Adrenal gland (tissue), 12 donors: ENCODE data around the gene ZHX3. TPM values are rescaled to one million over a fixed set of nuclear protein-coding genes. Genes with fewer than 3 reads are reported as not detected.

Experiments
- DNase-seq, 7 donors: peaks; one replicate each; pipeline ENCODE4 v3.0.0-alpha.2; 2019 to 2020
- H3K27ac ChIP-seq, 5 donors: fragments of 200-600 bp; sonication (generic) in 4 of 5; 1 replicate in 3 of 5; 2 replicates in 2 of 5; pipeline versions ENCODE4 v1.5.1 to v1.8.0; 2016 to 2020; ENCODE audit warnings: mild to moderate bottlenecking in 1 of 5
- H3K27me3 ChIP-seq: fragments of 200-600 bp; 2 replicates; pipeline ENCODE4 v1.8.0; 2021
- H3K36me3 ChIP-seq, 2 donors: fragments of 200-600 bp; replicated peaks in 1 of 2; 1 replicate in 1 of 2; 2 replicates in 1 of 2; pipeline versions ENCODE4 v1.5.1 to v1.8.0; 2018 to 2022
- H3K4me1 ChIP-seq, 2 donors: fragments of 200-600 bp; replicated peaks in 1 of 2; 1 replicate in 1 of 2; 2 replicates in 1 of 2; pipeline versions ENCODE4 v1.5.1 to v1.8.0; 2018 to 2021
- H3K4me3 ChIP-seq, 4 donors: fragments of 200-600 bp; sonication (generic) in 3 of 4; one replicate each; pipeline ENCODE4 v1.5.1; 2016 to 2018
- H3K9me3 ChIP-seq, 3 donors: fragments of 200-600 bp; sonication (generic) in 1 of 3; replicated peaks in 1 of 3; 1 replicate in 2 of 3; 2 replicates in 1 of 3; pipeline versions ENCODE4 v1.5.1 to v1.8.0; 2016 to 2021
- CTCF ChIP-seq, 6 experiments: fragments of 450-650 bp in 4 of 6; fragments of 200-600 bp in 2 of 6; sonication (generic) in 1 of 6; IDR thresholded peaks; 1 replicate in 5 of 6; 2 replicates in 1 of 6; pipeline versions ENCODE4 v1.5.1 to v1.8.0; 2016 to 2021; ENCODE audit warnings: antibody characterized with exemption in 6 of 6, mild to moderate bottlenecking in 2 of 6, moderate library complexity in 1 of 6
- POLR2A ChIP-seq, 2 donors: fragments of 450-650 bp; IDR thresholded peaks; one replicate each; pipeline ENCODE4 v1.6.1; 2017; ENCODE audit warnings: antibody characterized with exemption in 2 of 2, mild to moderate bottlenecking in 2 of 2, moderate library complexity in 1 of 2
- WGBS, 4 donors: extraction: QIAGEN DNeasy Blood & Tissue Kit in 2 of 4; methylation state at CpG; one replicate each; pipeline versions ENCODE4 v1.1.5 to v1.1.7; 2013 to 2017; 5-methylcytosine and 5-hydroxymethylcytosine counted together
- intact Hi-C, 2 donors: fragments of 100-400 bp; cut with DNase I; formaldehyde crosslinking; loops; one replicate each; pipeline versions ENCODE4 v1.14.1 to v1.15.0; 2022 to 2023
- polyA plus RNA-seq, 3 donors: library from polyadenylated mRNA; stranded (reverse); fragments of 200-250 nt in 2 of 3; fragments of 350-450 nt in 1 of 3; fragmentation: Illumina TruSeq in 1 of 3; extraction: RNeasy Lipid Tissue Mini Kit (QIAGEN cat#74804) in 1 of 3; gene quantifications; one replicate each; pipeline ENCODE4 v1.2.3, GENCODE V29; 2013 to 2014
- total RNA-seq, 9 donors: library from RNA; depleted of rRNA in 4 of 9; stranded (reverse); fragments of >200 nt in 4 of 9; fragments of 120-200 nt in 1 of 9; fragmentation: NEBNext Ultra II Directional in 1 of 9; extraction: Animal tissue kit (Norgen Biotek cat#: 25700) in 1 of 9; gene quantifications; one replicate each; pipeline versions ENCODE4 v1.1.0 to v1.2.4, GENCODE V29; 2013 to 2023
- donor health status: healthy with polysubstance abuse.
- donor health status: Bipolar disorder and iron deficiency.
- donor health status: DM: yes; HTN: yes; CAD: no.
- donor health status: DM: no; HTN: no; CAD: no.
- donor health status: DM: no; HTN: no; CAD: no.
- donor health status: DM: yes; HTN: yes; CAD: no.

Gene ZHX3
- total and polyA plus RNA-seq, 12 donors, result 20.7 to 91.1 (median 51.2) TPM

GRCh38 chr20:41287327-41287726, 30.2 kb downstream of the ZHX3 start:
- peaks cover 3 to 19% of the 10 kb centered on the region in 2 donors for H3K4me1 ChIP-seq
- H3K27ac ChIP-seq, result peak overlapping the region in 1 of 5 donors; percentile 54
- DNase-seq, result peak in 1 of 7 donors; percentile 22
- H3K27me3 ChIP-seq, result no peaks in the 10 kb centered on the region
- no peak for TF ChIP-seq POLR2A (IDR thresholded peaks at IDR 0.05)
- no peak for TF ChIP-seq CTCF (IDR thresholded peaks at IDR 0.05)
- WGBS, 4 donors, result 60 to 72% (median 67%) methylated on average over 2 of the region's 2 CpGs
- H3K36me3 ChIP-seq, result no peaks in the 10 kb centered on the region
- intact Hi-C loops, result no loop called here
- H3K9me3 ChIP-seq, result no peaks in the 10 kb centered on the region
- H3K4me3 ChIP-seq, result no peak overlapping the region

GRCh38 chr20:41286240-41286851, 31.2 kb downstream of the ZHX3 start:
- Histone ChIP-seq H3K27me3 (no peaks in the 10 kb centered on the region), H3K4me1 (peaks cover 0 to 11% of the 10 kb centered on the region in 2 donors), H3K9me3 (no peaks in the 10 kb centered on the region), H3K4me3 (no peak overlapping the region), H3K36me3 (no peaks in the 10 kb centered on the region), H3K27ac (no peak overlapping the region)
- 61 to 95% (median 76%) methylated on average over 2 of the region's 2 CpGs for WGBS, 4 donors
- TF ChIP-seq POLR2A (IDR thresholded peaks at IDR 0.05) (no peak), CTCF (IDR thresholded peaks at IDR 0.05) (no peak)
- intact Hi-C loops, result no loop called here
- no peak for DNase-seq

- H3K9me3 ChIP-seq, result no peaks in the 10 kb centered on the region
- peaks cover 7 to 19% of the 10 kb centered on the region in 2 donors for H3K4me1 ChIP-seq
- DNase-seq, result no peak
- no peaks in the 10 kb centered on the region for H3K27me3 ChIP-seq
- no peak overlapping the region for H3K4me3 ChIP-seq
- no peak overlapping the region for H3K27ac ChIP-seq
- intact Hi-C loops, result no loop called here
- 55 to 62% (median 60%) methylated on average over 3 of the region's 3 CpGs for WGBS, 4 donors
- no peaks in the 10 kb centered on the region for H3K36me3 ChIP-seq
- TF ChIP-seq POLR2A (IDR thresholded peaks at IDR 0.05) (no peak), CTCF (IDR thresholded peaks at IDR 0.05) (no peak)
Observed at GRCh38 chr20:41279546-41280225, 37.8 kb downstream of the ZHX3 start.

GRCh38 chr20:41278936-41279335, 38.6 kb downstream of the ZHX3 start:
- 77 to 87% (median 81%) methylated on average over 5 of the region's 5 CpGs for WGBS, 4 donors
- intact Hi-C loops, result no loop called here
- TF ChIP-seq POLR2A (IDR thresholded peaks at IDR 0.05) (no peak), CTCF (IDR thresholded peaks at IDR 0.05) (no peak)

More at GRCh38 chr20:41278936-41279335, 38.6 kb downstream of the ZHX3 start:
- Histone ChIP-seq H3K9me3 (no peaks in the 10 kb centered on the region), H3K4me3 (no peak overlapping the region), H3K27me3 (no peaks in the 10 kb centered on the region), H3K36me3 (no peaks in the 10 kb centered on the region), H3K27ac (no peak overlapping the region), H3K4me1 (peaks cover 15 to 26% of the 10 kb centered on the region in 2 donors)
- no peak for DNase-seq
